ENCODE data around the gene DNMBP.
"Not testable (repeated sequence)": the region's sequence is repeated elsewhere in the genome, so short reads cannot be mapped to it uniquely, and the experiment has no call there.

DNMBP gene

GRCh38 chr10:100019787-100020141 is 10.0 kb upstream of the DNMBP start:
- Histone ChIP-seq H3K27me3 (ENCODE audit: insufficient read depth, low read depth) (no peaks in the 10 kb centered on the region), H4K20me1 (ENCODE audit: insufficient read depth) (no peaks in the 10 kb centered on the region), H3K4me1 (ENCODE audit: low read depth, poor library complexity, severe bottlenecking) (peaks cover 33% of the 10 kb centered on the region), H3K36me3 (ENCODE audit: insufficient read depth) (no peaks in the 10 kb centered on the region), H3K27ac (no peak overlapping the region), H2AFZ (ENCODE audit: low read depth) (no peak overlapping the region), H3K9ac (no peak overlapping the region), H3K4me3 (IDR thresholded peaks at IDR 0.05; ENCODE audit: insufficient read depth, low read depth, low read length) (no peak overlapping the region), H3K4me2 (peak overlapping the region; percentile 33), H3K79me2 (ENCODE audit: insufficient read depth, low read depth) (no peaks in the 10 kb centered on the region)
- TF ChIP-seq CTCF (conservative IDR thresholded peaks at IDR 0.05; ENCODE audit: low read depth, low read length): no peak

- Histone ChIP-seq H2AFZ (ENCODE audit: low read depth) (no peak overlapping the region), H3K27ac (peak overlapping the region; percentile 74), H3K4me2 (peak overlapping the region; percentile 73), H3K36me3 (ENCODE audit: insufficient read depth) (no peaks in the 10 kb centered on the region), H3K9ac (no peak overlapping the region), H3K27me3 (ENCODE audit: insufficient read depth, low read depth) (no peaks in the 10 kb centered on the region), H3K79me2 (ENCODE audit: insufficient read depth, low read depth) (no peaks in the 10 kb centered on the region), H4K20me1 (ENCODE audit: insufficient read depth) (no peaks in the 10 kb centered on the region), H3K4me1 (ENCODE audit: low read depth, poor library complexity, severe bottlenecking) (peaks cover 40% of the 10 kb centered on the region), H3K4me3 (IDR thresholded peaks at IDR 0.05; ENCODE audit: insufficient read depth, low read depth, low read length) (no peak overlapping the region)
- no peak for TF ChIP-seq CTCF (conservative IDR thresholded peaks at IDR 0.05; ENCODE audit: low read depth, low read length)
These were observed 4.5 kb upstream of the DNMBP start for GRCh38 chr10:100014071-100014762.

GRCh38 chr10:100013621-100014020 is 3.9 kb upstream of the DNMBP start:
- Histone ChIP-seq H3K4me2 (peak overlapping the region; percentile 73), H3K27ac (peak overlapping the region; percentile 74), H2AFZ (ENCODE audit: low read depth) (no peak overlapping the region)

GRCh38 chr10:100011906-100012305 is 2.2 kb upstream of the DNMBP start:
- H3K9ac ChIP-seq; H3K79me2 ChIP-seq (ENCODE audit: insufficient read depth, low read depth); H3K4me2 ChIP-seq; H3K27ac ChIP-seq; H3K36me3 ChIP-seq (ENCODE audit: insufficient read depth); H3K4me3 ChIP-seq (IDR thresholded peaks at IDR 0.05; ENCODE audit: insufficient read depth, low read depth, low read length); H2AFZ ChIP-seq (ENCODE audit: low read depth); H3K27me3 ChIP-seq (ENCODE audit: insufficient read depth, low read depth); H4K20me1 ChIP-seq (ENCODE audit: insufficient read depth): not testable (repeated sequence)
- H3K4me1 ChIP-seq (ENCODE audit: low read depth, poor library complexity, severe bottlenecking): peaks cover 49% of the 10 kb centered on the region

More at GRCh38 chr10:100013621-100014020, 3.9 kb upstream of the DNMBP start:
- Histone ChIP-seq H3K36me3 (ENCODE audit: insufficient read depth) (no peaks in the 10 kb centered on the region), H4K20me1 (ENCODE audit: insufficient read depth) (no peaks in the 10 kb centered on the region), H3K4me3 (IDR thresholded peaks at IDR 0.05; ENCODE audit: insufficient read depth, low read depth, low read length) (no peak overlapping the region), H3K9ac (no peak overlapping the region), H3K4me1 (ENCODE audit: low read depth, poor library complexity, severe bottlenecking) (peaks cover 43% of the 10 kb centered on the region), H3K27me3 (ENCODE audit: insufficient read depth, low read depth) (no peaks in the 10 kb centered on the region), H3K79me2 (ENCODE audit: insufficient read depth, low read depth) (no peaks in the 10 kb centered on the region)
- TF ChIP-seq CTCF (conservative IDR thresholded peaks at IDR 0.05; ENCODE audit: low read depth, low read length): no peak

- H3K4me2 ChIP-seq: peak overlapping the region; percentile 95
- H3K36me3 ChIP-seq (ENCODE audit: insufficient read depth): no peaks in the 10 kb centered on the region
- H3K27ac ChIP-seq: no peak overlapping the region
- H3K27me3 ChIP-seq (ENCODE audit: insufficient read depth, low read depth): no peaks in the 10 kb centered on the region
- no peaks in the 10 kb centered on the region for H4K20me1 ChIP-seq (ENCODE audit: insufficient read depth)
- peak overlapping the region; percentile 56 for H3K9ac ChIP-seq
- H3K79me2 ChIP-seq (ENCODE audit: insufficient read depth, low read depth): no peaks in the 10 kb centered on the region
- peaks cover 39% of the 10 kb centered on the region for H3K4me1 ChIP-seq (ENCODE audit: low read depth, poor library complexity, severe bottlenecking)
- peak; percentile 21; the same call in 1 of the 2 replicates for TF ChIP-seq CTCF (conservative IDR thresholded peaks at IDR 0.05; ENCODE audit: low read depth, low read length)
- H2AFZ ChIP-seq (ENCODE audit: low read depth): peak overlapping the region; percentile 95
- no peak overlapping the region for H3K4me3 ChIP-seq (IDR thresholded peaks at IDR 0.05; ENCODE audit: insufficient read depth, low read depth, low read length)
These were observed 409 bp downstream of the DNMBP start for GRCh38 chr10:100009283-100009792.
